Esophagus squamous epithelium (tissue), 4 donors: ENCODE measurements around the gene FKBP15.

Experiments used
- POLR2A ChIP-seq, 4 donors: fragments of 450-650 bp; IDR thresholded peaks; one replicate each; pipeline ENCODE4 v1.6.1; 2017; ENCODE audit warnings: antibody characterized with exemption in 4 of 4, mild to moderate bottlenecking in 4 of 4, moderate library complexity in 3 of 4
- TF ChIP-seq, protein P1 (sequence below), 6 experiments: fragments of 450-650 bp in 4 of 6; fragments of 200-600 bp in 2 of 6; sonication (generic) in 2 of 6; IDR thresholded peaks; one replicate each; pipeline ENCODE4 v1.5.1; 2016 to 2019; ENCODE audit warnings: antibody characterized with exemption in 6 of 6, mild to moderate bottlenecking in 4 of 6, moderate library complexity in 4 of 6

DNA sequence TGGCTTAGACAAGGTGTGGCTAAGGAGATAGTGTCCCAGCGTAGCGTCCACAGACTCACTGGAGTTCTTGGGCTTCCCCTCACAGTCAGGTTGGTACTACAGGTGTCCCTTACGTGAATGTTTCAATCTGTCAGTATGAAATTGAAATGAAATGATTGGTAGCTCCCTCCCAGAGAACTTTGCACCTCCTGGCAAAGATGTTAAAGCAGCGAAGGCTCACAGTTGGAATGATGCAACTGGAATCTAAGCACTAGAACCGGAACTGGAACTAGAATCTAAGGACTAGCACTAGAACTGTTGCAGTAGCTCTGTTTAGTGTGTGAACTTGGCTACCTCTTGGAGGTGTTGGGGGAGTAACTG lies 1.4 kb upstream of the FKBP15 start:
- TF ChIP-seq POLR2A (IDR thresholded peaks at IDR 0.05) = no peak
- TF ChIP-seq, protein P1, sequence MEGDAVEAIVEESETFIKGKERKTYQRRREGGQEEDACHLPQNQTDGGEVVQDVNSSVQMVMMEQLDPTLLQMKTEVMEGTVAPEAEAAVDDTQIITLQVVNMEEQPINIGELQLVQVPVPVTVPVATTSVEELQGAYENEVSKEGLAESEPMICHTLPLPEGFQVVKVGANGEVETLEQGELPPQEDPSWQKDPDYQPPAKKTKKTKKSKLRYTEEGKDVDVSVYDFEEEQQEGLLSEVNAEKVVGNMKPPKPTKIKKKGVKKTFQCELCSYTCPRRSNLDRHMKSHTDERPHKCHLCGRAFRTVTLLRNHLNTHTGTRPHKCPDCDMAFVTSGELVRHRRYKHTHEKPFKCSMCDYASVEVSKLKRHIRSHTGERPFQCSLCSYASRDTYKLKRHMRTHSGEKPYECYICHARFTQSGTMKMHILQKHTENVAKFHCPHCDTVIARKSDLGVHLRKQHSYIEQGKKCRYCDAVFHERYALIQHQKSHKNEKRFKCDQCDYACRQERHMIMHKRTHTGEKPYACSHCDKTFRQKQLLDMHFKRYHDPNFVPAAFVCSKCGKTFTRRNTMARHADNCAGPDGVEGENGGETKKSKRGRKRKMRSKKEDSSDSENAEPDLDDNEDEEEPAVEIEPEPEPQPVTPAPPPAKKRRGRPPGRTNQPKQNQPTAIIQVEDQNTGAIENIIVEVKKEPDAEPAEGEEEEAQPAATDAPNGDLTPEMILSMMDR (IDR thresholded peaks at IDR 0.05) = no peak
